Erythroblast (primary cell): ENCODE measurements around the gene MUC5B.

Experiments used
- GATA1 ChIP-seq: IDR thresholded peaks from 2 replicates; pipeline ENCODE4 v1.6.1; 2011; ENCODE audit warnings: low read depth, mild to moderate bottlenecking, control low read depth, low read length, moderate library complexity
- POLR2A ChIP-seq: IDR thresholded peaks from 2 replicates; pipeline ENCODE4 v1.6.1; 2011; ENCODE audit warnings: mild to moderate bottlenecking, low read length

DNA sequence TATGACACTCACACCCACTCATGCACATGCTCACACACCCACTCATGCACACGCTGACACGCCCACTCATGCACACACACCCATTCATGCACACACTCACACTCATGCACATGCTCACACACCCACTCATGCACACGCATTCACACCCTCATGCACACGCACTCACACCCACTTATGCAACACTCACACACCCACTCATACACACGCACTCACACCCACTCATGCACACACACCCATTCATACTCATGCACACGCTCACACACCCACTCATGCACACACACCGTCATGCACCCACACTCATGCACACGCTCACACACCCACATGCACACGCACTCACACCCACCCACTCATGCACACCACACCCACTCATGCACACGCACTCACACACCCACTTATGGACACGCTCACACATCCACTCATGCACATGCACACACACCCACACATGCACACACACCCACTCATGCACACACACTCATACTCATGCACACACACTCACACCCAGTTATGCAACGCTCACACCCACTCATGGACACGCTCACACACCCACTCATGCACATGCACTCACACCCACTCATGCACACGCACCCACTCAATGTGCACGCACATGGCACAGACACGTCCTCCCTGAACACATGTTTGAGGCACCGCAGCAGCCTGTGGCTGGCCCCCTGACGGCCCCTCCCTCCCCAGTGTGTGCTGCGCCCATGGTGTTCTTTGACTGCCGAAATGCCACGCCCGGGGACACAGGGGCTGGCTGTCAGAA, 47.2 kb upstream of the MUC5B start:
- TF ChIP-seq POLR2A (no peak), GATA1 (no peak)
